Mesodermal cell (in vitro differentiated cells): Measurements from ENCODE around the gene TBL3.

Experiments
- H3K27ac ChIP-seq: 2 replicates; pipeline ENCODE4 v1.7.0; 2013; ENCODE audit warnings: mild to moderate bottlenecking, low read depth, low read length, moderate library complexity; ENCODE audit not compliant: severe bottlenecking
- H3K36me3 ChIP-seq: 2 replicates; pipeline ENCODE4 v1.7.1; 2013; ENCODE audit warnings: mild to moderate bottlenecking, low read length, moderate library complexity; ENCODE audit not compliant: control insufficient read depth, insufficient read depth
- H3K4me1 ChIP-seq: one replicate; pipeline ENCODE4 v1.7.1; 2013; ENCODE audit warnings: mild to moderate bottlenecking, low read length; ENCODE audit not compliant: insufficient read depth, control insufficient read depth, poor library complexity, severe bottlenecking
- H3K4me3 ChIP-seq: 2 replicates; pipeline ENCODE4 v1.7.0; 2013; ENCODE audit warnings: low read length, control low read depth, mild to moderate bottlenecking; ENCODE audit not compliant: insufficient read depth, poor library complexity, severe bottlenecking; ENCODE audit errors: extremely low read depth
- H3K9me3 ChIP-seq: 2 replicates; pipeline ENCODE4 v1.7.1; 2013; ENCODE audit warnings: mild to moderate bottlenecking, low read length, moderate library complexity; ENCODE audit not compliant: control insufficient read depth
- WGBS, 2 experiments: methylation state at CpG; one replicate each; pipeline ENCODE4 v1.1.5; 2013; ENCODE audit warnings: missing lambda C conversion rate in 2 of 2; ENCODE audit not compliant: insufficient coverage in 2 of 2; 5-methylcytosine and 5-hydroxymethylcytosine counted together

TBL3 gene

GRCh38 chr16:2003827-2004641 is 32.2 kb downstream of the TBL3 start:
- WGBS, 2 experiments = 30 to 34% methylated on average over 33 to 36 of the region's 36 CpGs
- H3K36me3 ChIP-seq = peaks cover 75% of the 10 kb centered on the region
- no peaks in the 10 kb centered on the region for H3K9me3 ChIP-seq
- H3K27ac ChIP-seq = peak overlapping the region; percentile 57
- H3K4me1 ChIP-seq = peaks cover 28% of the 10 kb centered on the region
- H3K4me3 ChIP-seq = no peak overlapping the region

- H3K36me3 ChIP-seq = peaks cover 66% of the 10 kb centered on the region
- 92 to 94% methylated on average over 31 to 33 of the region's 34 CpGs for WGBS, 2 experiments
- no peaks in the 10 kb centered on the region for H3K9me3 ChIP-seq
- no peak overlapping the region for H3K4me3 ChIP-seq
- no peak overlapping the region for H3K27ac ChIP-seq
- H3K4me1 ChIP-seq = peaks cover 28% of the 10 kb centered on the region
Observed at GRCh38 chr16:2004795-2005517, 33.1 kb downstream of the TBL3 start.

- no peak overlapping the region for H3K27ac ChIP-seq
- WGBS, 2 experiments = 90 to 93% methylated on average over 19 to 21 of the region's 21 CpGs
- no peaks in the 10 kb centered on the region for H3K9me3 ChIP-seq
- peaks cover 59% of the 10 kb centered on the region for H3K36me3 ChIP-seq
- H3K4me1 ChIP-seq = peaks cover 34% of the 10 kb centered on the region
- H3K4me3 ChIP-seq = no peak overlapping the region
Observed at GRCh38 chr16:2005646-2006045, 33.8 kb downstream of the TBL3 start.

GRCh38 chr16:2006317-2006716 is 34.5 kb downstream of the TBL3 start:
- WGBS, 2 experiments = 91 to 95% methylated on average over 8 of the region's 8 CpGs
- no peak overlapping the region for H3K4me3 ChIP-seq
- no peak overlapping the region for H3K27ac ChIP-seq
- no peaks in the 10 kb centered on the region for H3K9me3 ChIP-seq
- peaks cover 52% of the 10 kb centered on the region for H3K36me3 ChIP-seq
- H3K4me1 ChIP-seq = peaks cover 35% of the 10 kb centered on the region

- WGBS, 2 experiments = 95 to 96% methylated on average over 16 of the region's 16 CpGs
- Histone ChIP-seq H3K36me3 (peaks cover 43% of the 10 kb centered on the region), H3K4me1 (peaks cover 35% of the 10 kb centered on the region), H3K4me3 (no peak overlapping the region), H3K27ac (no peak overlapping the region), H3K9me3 (no peaks in the 10 kb centered on the region)
Observed at GRCh38 chr16:2007081-2007836, 35.4 kb downstream of the TBL3 start.

GRCh38 chr16:2008009-2008526 is 36.2 kb downstream of the TBL3 start:
- H3K4me1 ChIP-seq = peaks cover 35% of the 10 kb centered on the region
- WGBS, 2 experiments = 90 to 96% methylated on average over 15 of the region's 15 CpGs
- H3K9me3 ChIP-seq = no peaks in the 10 kb centered on the region
- peak overlapping the region; percentile 88 for H3K4me3 ChIP-seq
- H3K36me3 ChIP-seq = peaks cover 35% of the 10 kb centered on the region
- no peak overlapping the region for H3K27ac ChIP-seq

GRCh38 chr16:2008631-2009163 is 36.8 kb downstream of the TBL3 start:
- Histone ChIP-seq H3K4me3 (peak overlapping the region; percentile 88), H3K9me3 (no peaks in the 10 kb centered on the region), H3K4me1 (peaks cover 35% of the 10 kb centered on the region), H3K27ac (peak overlapping the region; percentile 69), H3K36me3 (peaks cover 29% of the 10 kb centered on the region)
- WGBS, 2 experiments = 7 to 32% methylated on average over 11 to 21 of the region's 23 CpGs

GRCh38 chr16:2009164-2009711 is 37.4 kb downstream of the TBL3 start:
- WGBS, 2 experiments = 0% methylated on average over 45 to 54 of the region's 55 CpGs

GRCh38 chr16:2009791-2010510 is 38.1 kb downstream of the TBL3 start, which contains the start of gene ZNF598:
Gene ZNF598, minus strand, starts transcription at chr16:2009821.
- Histone ChIP-seq H3K4me3 (peak within 1 kb of the TSS; percentile 88), H3K4me1 (peaks cover 27% of the 10 kb centered on the region), H3K27ac (peak within 1 kb of the TSS; percentile 80), H3K9me3 (no peaks in the 10 kb centered on the region), H3K36me3 (peaks cover 29% of the 10 kb centered on the region)
- 5 to 6% methylated on average over 47 to 50 of the region's 52 CpGs for WGBS, 2 experiments

More at GRCh38 chr16:2009164-2009711, 37.4 kb downstream of the TBL3 start:
- Histone ChIP-seq H3K4me3 (peak overlapping the region; percentile 88), H3K9me3 (no peaks in the 10 kb centered on the region), H3K36me3 (peaks cover 29% of the 10 kb centered on the region), H3K27ac (peak overlapping the region; percentile 69), H3K4me1 (peaks cover 34% of the 10 kb centered on the region)
